Right lobe of liver (tissue), 6 donors: Measurements from ENCODE around the gene MYO7B. TPM values are rescaled to one million over a fixed set of nuclear protein-coding genes. Genes with fewer than 3 reads are reported as not detected.
A peak's percentile ranks its signal among the peaks of the same experiment; 100 is the strongest.

ENCODE experiments used
- ATAC-seq, 4 donors: fragments of 200-7000 bp; cut with Tn5 transposase; one replicate each; pipeline ENCODE4 v1.9.1; 2020; ENCODE audit warnings: mild to moderate bottlenecking in 4 of 4, moderate library complexity in 4 of 4
- DNase-seq, 3 donors: peaks; one replicate each; pipeline ENCODE4 v3.0.0-alpha.2; 2020
- H3K27ac ChIP-seq, 3 donors: fragments of 200-600 bp; one replicate each; pipeline ENCODE4 v1.8.0; 2022
- H3K27me3 ChIP-seq, 2 donors: fragments of 200-600 bp; one replicate each; pipeline ENCODE4 v1.8.0; 2022
- H3K36me3 ChIP-seq, 4 donors: fragments of 200-600 bp; sonication (generic) in 1 of 4; one replicate each; pipeline versions ENCODE4 v1.5.1 to v1.8.0; 2017 to 2022; ENCODE audit warnings: control low read depth in 1 of 4
- H3K4me1 ChIP-seq, 4 donors: fragments of 200-600 bp; sonication (generic) in 1 of 4; one replicate each; pipeline versions ENCODE4 v1.5.1 to v1.8.0; 2017 to 2022; ENCODE audit warnings: control low read depth in 1 of 4
- H3K4me3 ChIP-seq, 3 donors: fragments of 200-600 bp; one replicate each; pipeline ENCODE4 v1.8.0; 2022
- H3K9me3 ChIP-seq, 4 donors: fragments of 200-600 bp; sonication (generic) in 1 of 4; one replicate each; pipeline versions ENCODE4 v1.5.1 to v1.8.0; 2017 to 2022; ENCODE audit warnings: control low read depth in 1 of 4
- CTCF ChIP-seq, 4 donors: fragments of 200-600 bp in 3 of 4; fragments of 450-650 bp in 1 of 4; IDR thresholded peaks; one replicate each; pipeline versions ENCODE4 v1.5.1 to v1.8.0; 2016 to 2022; ENCODE audit warnings: antibody characterized with exemption in 4 of 4, mild to moderate bottlenecking in 2 of 4
- POLR2A ChIP-seq: fragments of 450-650 bp; IDR thresholded peaks from one replicate; pipeline ENCODE4 v1.6.1; 2017; ENCODE audit warnings: antibody characterized with exemption, mild to moderate bottlenecking
- WGBS: methylation state at CpG from one replicate; pipeline ENCODE4 v1.1.6; 2018; ENCODE audit warnings: low coverage, low lambda C conversion rate; ENCODE audit not compliant: insufficient coverage; ENCODE audit errors: missing lambda C conversion rate; 5-methylcytosine and 5-hydroxymethylcytosine counted together
- intact Hi-C, 2 donors: fragments of 100-400 bp; cut with DNase I; formaldehyde crosslinking; loops; one replicate each; pipeline versions ENCODE4 v1.11.2 to v1.14.1; 2022
- total RNA-seq, 6 experiments: library from RNA; depleted of rRNA in 2 of 6; stranded (reverse); fragments of >200 nt in 2 of 6; fragmentation: NEBNext Ultra II Directional in 3 of 6; extraction: Animal tissue kit (Norgen Biotek cat#: 25700) in 3 of 6; gene quantifications; one replicate each; pipeline versions ENCODE4 v1.1.0 to v1.2.4, GENCODE V29; 2016 to 2023
- donor health status: DM: no; HTN: yes; CAD: no.
- donor health status: DM: no; HTN: no; CAD: no.
- donor health status: DM: no; HTN: no; CAD: no.
- donor health status: DM: no; HTN: yes; CAD: no.
- donor health status: DM: no; HTN: yes; CAD: no.

MYO7B gene
- total RNA-seq, 6 experiments from 2014 or later, result 0.21 to 2.7 (median 0.37) TPM; not detected in 1

DNA sequence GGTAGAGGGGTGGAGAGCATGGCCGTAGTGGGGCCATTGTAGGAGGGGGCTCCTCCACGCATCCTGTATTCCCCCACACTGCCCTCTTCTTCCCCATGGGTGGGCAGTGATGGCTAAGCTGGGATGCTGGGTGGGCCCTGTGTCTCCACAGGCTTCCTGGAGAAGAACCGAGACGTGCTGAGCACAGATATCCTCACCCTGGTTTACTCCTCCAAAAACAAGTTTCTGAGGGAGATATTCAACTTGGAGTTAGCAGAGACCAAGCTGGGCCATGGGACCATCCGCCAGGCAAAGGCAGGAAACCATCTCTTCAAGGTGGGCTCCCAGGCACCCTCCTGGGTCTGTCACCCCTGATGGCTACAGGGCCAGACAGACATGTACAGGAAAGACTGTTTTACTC, 52.8 kb downstream of the MYO7B start:
- intact Hi-C loops, result no loop called here
- no peaks in the 10 kb centered on the region for H3K9me3 ChIP-seq
- peak in 1 of 3 donors; percentile 32 for DNase-seq
- no peaks in the 10 kb centered on the region for H3K36me3 ChIP-seq
- no peaks in the 10 kb centered on the region for H3K4me1 ChIP-seq
- ATAC-seq, result no peak
- no peaks in the 10 kb centered on the region for H3K27me3 ChIP-seq
- H3K27ac ChIP-seq, result no peak overlapping the region
- TF ChIP-seq CTCF (IDR thresholded peaks at IDR 0.05) (no peak), POLR2A (no peak)
- WGBS, result 69% methylated on average over 3 of the region's 5 CpGs
- H3K4me3 ChIP-seq, result no peak overlapping the region

- no peaks in the 10 kb centered on the region for H3K36me3 ChIP-seq
- H3K27ac ChIP-seq, result no peak overlapping the region
- 93% methylated on average over 3 of the region's 3 CpGs for WGBS
- DNase-seq (peak in 1 of 3 donors; percentile 17), ATAC-seq (no peak)
- H3K9me3 ChIP-seq, result no peaks in the 10 kb centered on the region
- intact Hi-C loops, result no loop called here
- TF ChIP-seq POLR2A, result no peak
- TF ChIP-seq CTCF (IDR thresholded peaks at IDR 0.05), result no peak
- no peak overlapping the region for H3K4me3 ChIP-seq
- no peaks in the 10 kb centered on the region for H3K27me3 ChIP-seq
- H3K4me1 ChIP-seq, result no peaks in the 10 kb centered on the region
Measured at GRCh38 chr2:127589358-127589757, 53.9 kb downstream of the MYO7B start.

DNA sequence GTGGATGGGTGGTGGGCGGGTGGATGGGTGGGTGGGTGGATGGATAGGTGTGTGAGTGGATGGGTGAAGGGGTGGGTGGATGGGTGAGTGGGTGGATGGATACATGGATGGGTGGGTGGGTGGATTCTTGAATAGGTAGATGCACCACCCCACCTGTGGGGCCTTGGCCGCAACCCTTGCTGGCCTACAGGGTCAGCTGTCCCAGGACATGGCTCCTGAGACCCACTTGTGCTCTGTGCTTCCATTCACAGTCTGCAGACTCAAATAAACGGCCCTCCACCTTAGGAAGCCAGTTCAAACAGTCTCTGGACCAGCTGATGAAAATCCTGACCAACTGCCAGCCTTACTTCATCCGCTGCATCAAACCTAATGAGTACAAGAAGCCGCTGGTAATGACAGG, 54.4 kb downstream of the MYO7B start:
- WGBS, result 87% methylated on average over 2 of the region's 5 CpGs
- ATAC-seq, result no peak
- peak in 1 of 3 donors; percentile 30 for DNase-seq
- no peak for TF ChIP-seq CTCF (IDR thresholded peaks at IDR 0.05)
- no peak for TF ChIP-seq POLR2A
- Histone ChIP-seq H3K36me3 (no peaks in the 10 kb centered on the region), H3K4me1 (no peaks in the 10 kb centered on the region), H3K27ac (no peak overlapping the region), H3K4me3 (no peak overlapping the region), H3K9me3 (no peaks in the 10 kb centered on the region), H3K27me3 (no peaks in the 10 kb centered on the region)
- intact Hi-C loops, result no loop called here

- Histone ChIP-seq H3K4me1 (no peaks in the 10 kb centered on the region), H3K9me3 (no peaks in the 10 kb centered on the region), H3K27me3 (no peaks in the 10 kb centered on the region), H3K27ac (no peak overlapping the region), H3K4me3 (no peak overlapping the region), H3K36me3 (no peaks in the 10 kb centered on the region)
- ATAC-seq (no peak), DNase-seq (peak in 1 of 3 donors; percentile 35)
- 96% methylated on average over 6 of the region's 8 CpGs for WGBS
- intact Hi-C loops, result no loop called here
- TF ChIP-seq POLR2A (no peak), CTCF (IDR thresholded peaks at IDR 0.05) (no peak)
Measured at GRCh38 chr2:127590386-127591190, 55.1 kb downstream of the MYO7B start.
